ENCODE data around the gene KRTAP12-1.

The KRTAP12-1 gene

DNA sequence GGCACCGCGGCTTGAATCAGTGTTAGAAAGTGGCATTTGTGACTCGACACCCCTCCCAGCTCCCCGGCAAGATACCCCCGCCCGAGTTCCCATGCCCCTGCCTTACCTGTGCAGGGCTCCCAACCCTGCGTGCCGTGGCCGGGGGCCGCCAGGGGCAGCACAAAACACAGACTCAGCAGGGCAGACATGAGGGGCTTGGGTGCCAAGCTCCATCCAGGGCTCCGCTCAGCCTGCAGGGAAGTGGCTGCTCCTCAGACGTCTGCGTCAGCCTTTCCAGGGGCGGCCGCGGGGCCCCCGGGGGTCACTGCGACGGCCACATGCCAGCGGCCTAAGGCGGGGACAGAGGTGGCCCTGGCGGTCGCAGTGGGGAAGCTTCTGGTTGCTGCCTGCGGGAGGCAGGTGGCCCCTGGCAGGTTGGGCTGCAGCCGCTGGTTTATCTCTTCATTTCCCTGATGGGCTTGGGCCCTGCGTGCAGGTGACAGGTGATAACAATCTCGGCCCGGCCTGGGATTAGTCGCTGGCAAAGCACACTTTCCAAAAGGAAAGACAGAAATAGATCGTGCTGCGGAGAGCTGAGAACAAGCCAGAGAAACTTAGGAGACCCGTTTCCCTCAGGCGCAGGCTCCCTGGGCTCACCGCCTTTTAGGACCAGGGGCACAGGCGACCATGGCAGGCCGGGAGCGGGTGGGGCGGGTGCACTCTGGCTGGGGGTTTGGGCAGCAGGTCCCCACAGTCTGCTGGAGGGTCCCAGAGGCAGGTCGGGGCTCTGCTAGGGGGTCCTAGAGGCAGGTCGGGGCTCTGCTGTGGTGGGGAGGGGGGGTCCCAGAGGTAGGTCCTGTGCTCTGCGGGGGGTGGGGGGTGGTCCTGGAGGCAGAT, 29.6 kb upstream of the KRTAP12-1 start, which contains the start of gene TSPEAR:
TSPEAR (minus strand) TSS at position 246 of the 876 bp plus-strand sequence; CDS start at position 188, 58 bp downstream.
- H3K27me3 ChIP-seq (ENCODE audit: control insufficient read depth in 2 of 2, insufficient read depth in 2 of 2, low read length in 2 of 2), result peaks cover 39 to 66% of the 10 kb centered on the region in 2 donors

DNA sequence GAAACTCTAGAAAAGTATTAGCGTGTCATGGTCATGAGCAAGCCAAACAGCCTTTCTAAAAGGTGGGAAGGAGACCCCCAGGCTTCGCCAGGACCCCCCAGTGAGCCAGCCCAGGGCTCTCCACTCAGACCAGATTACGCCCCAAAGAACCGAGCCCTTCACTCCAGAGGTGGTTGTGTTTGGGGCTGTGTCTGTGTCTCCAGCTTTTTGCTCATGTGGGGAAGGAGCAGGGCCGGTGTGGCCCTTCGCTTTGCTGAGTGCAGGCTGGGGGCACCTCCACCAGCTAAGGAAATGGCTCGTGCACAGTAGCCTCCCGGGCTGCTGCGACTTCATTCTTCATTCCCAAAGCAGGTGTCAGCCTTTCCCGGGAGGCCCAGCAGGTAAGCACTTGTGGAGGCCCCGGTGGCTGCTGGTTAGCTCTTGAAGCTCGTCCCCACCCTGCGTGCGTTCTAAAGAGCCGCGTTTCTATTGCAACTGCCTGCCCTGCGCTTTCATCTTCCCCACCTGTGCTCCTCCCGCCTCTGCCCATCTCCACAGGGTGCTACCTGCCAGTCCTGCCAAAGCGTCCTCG, 28.9 kb upstream of the KRTAP12-1 start:
- Histone ChIP-seq H3K9ac (ENCODE audit: low read depth in 1 of 2, low read length in 2 of 2) (no peak overlapping the region), H3K27me3 (ENCODE audit: control insufficient read depth in 2 of 2, insufficient read depth in 2 of 2, low read length in 2 of 2) (peaks cover 39 to 72% of the 10 kb centered on the region in 2 donors)

More for the DNA sequence above, 29.6 kb upstream of the KRTAP12-1 start, which contains the start of gene TSPEAR:
- H3K4me3 ChIP-seq (ENCODE audit: low read length in 2 of 2), result no peak within 1 kb of the TSS
- H3K4me1 ChIP-seq (ENCODE audit: control insufficient read depth in 2 of 2, insufficient read depth in 2 of 2, low read length in 2 of 2), result no peaks in the 10 kb centered on the region
- no peak within 1 kb of the TSS for H3K27ac ChIP-seq (ENCODE audit: low read depth in 2 of 2, low read length in 2 of 2)
- H3K9me3 ChIP-seq (ENCODE audit: control insufficient read depth in 2 of 2, low read length in 2 of 2), result no peaks in the 10 kb centered on the region
- no peak within 1 kb of the TSS for H3K9ac ChIP-seq (ENCODE audit: low read depth in 1 of 2, low read length in 2 of 2)
- no peaks in the 10 kb centered on the region for H3K36me3 ChIP-seq (ENCODE audit: control insufficient read depth in 2 of 2, insufficient read depth in 2 of 2, low read length in 2 of 2)

DNA sequence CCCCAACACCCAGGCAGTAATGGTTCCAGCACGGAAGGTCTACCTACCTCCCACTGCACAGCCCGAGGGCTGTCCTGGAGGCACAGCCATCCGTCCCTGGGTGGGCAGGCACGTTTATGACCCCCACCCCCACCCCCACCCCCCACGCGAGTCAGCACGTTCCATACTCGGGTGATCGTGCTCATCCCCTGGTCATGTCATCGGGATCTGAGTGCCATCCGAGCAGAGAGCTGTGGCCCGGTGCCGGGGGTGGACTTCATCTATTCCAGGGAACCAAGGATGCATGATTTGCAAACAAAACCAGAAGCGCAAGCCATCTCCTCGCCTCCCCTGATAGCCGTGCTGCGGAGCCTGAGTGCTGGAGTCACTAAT, 28.3 kb upstream of the KRTAP12-1 start:
- no peak overlapping the region for H3K9ac ChIP-seq (ENCODE audit: low read depth in 1 of 2, low read length in 2 of 2)
- no peaks in the 10 kb centered on the region for H3K9me3 ChIP-seq (ENCODE audit: control insufficient read depth in 2 of 2, low read length in 2 of 2)
- H3K27ac ChIP-seq (ENCODE audit: low read depth in 2 of 2, low read length in 2 of 2), result no peak overlapping the region
- peaks cover 39 to 72% of the 10 kb centered on the region in 2 donors for H3K27me3 ChIP-seq (ENCODE audit: control insufficient read depth in 2 of 2, insufficient read depth in 2 of 2, low read length in 2 of 2)
- no peaks in the 10 kb centered on the region for H3K4me1 ChIP-seq (ENCODE audit: control insufficient read depth in 2 of 2, insufficient read depth in 2 of 2, low read length in 2 of 2)
- no peak overlapping the region for H3K4me3 ChIP-seq (ENCODE audit: low read length in 2 of 2)
- no peaks in the 10 kb centered on the region for H3K36me3 ChIP-seq (ENCODE audit: control insufficient read depth in 2 of 2, insufficient read depth in 2 of 2, low read length in 2 of 2)

More for the DNA sequence above, 28.9 kb upstream of the KRTAP12-1 start:
- H3K4me1 ChIP-seq (ENCODE audit: control insufficient read depth in 2 of 2, insufficient read depth in 2 of 2, low read length in 2 of 2), result no peaks in the 10 kb centered on the region
- H3K36me3 ChIP-seq (ENCODE audit: control insufficient read depth in 2 of 2, insufficient read depth in 2 of 2, low read length in 2 of 2), result no peaks in the 10 kb centered on the region
- H3K4me3 ChIP-seq (ENCODE audit: low read length in 2 of 2), result no peak overlapping the region
- H3K9me3 ChIP-seq (ENCODE audit: control insufficient read depth in 2 of 2, low read length in 2 of 2), result no peaks in the 10 kb centered on the region
- H3K27ac ChIP-seq (ENCODE audit: low read depth in 2 of 2, low read length in 2 of 2), result no peak overlapping the region

DNA sequence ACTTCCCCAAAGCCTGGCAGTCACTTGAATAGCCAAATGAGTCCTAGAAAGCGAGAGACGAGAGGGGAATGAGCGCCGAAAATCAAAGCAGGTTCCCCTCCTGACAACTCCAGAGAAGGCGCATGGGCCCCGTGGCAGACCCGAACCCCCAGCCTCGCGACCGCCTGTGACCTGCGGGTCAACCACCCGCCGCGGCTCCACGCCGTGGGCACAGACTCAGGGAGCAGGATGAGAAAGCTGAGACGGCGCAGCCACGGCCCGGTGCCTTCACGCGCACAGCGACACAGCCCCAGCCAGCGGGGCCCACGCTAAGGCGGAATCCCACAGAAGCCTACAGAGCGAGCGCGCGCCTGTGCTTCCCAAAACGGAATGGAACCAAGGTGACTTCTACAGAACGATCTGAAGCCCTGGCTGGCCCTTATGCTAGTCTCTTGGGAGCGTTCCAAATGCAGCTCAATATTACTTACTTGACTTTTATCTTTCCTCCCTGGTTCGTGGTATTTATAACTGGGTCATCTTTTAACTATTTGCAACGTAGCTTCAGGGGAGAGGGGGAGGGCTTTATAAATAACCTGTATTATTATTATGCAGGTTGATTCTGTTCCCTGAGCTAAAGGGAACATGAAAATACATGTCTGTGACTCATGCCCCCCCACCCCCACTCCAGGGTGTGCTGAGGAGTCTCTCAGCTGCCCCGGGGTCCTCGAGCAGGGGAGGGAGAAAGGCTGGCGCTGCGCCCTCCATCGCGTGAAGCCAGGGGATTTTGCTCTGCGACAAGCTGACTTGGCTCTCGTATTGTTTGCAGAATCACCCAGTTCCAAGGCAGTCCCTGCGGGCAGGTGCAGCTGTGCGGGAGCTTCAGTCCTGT, 27.7 kb upstream of the KRTAP12-1 start:
- Histone ChIP-seq H3K27ac (ENCODE audit: low read depth in 2 of 2, low read length in 2 of 2) (no peak overlapping the region), H3K9me3 (ENCODE audit: control insufficient read depth in 2 of 2, low read length in 2 of 2) (no peaks in the 10 kb centered on the region), H3K27me3 (ENCODE audit: control insufficient read depth in 2 of 2, insufficient read depth in 2 of 2, low read length in 2 of 2) (peaks cover 39 to 68% of the 10 kb centered on the region in 2 donors), H3K36me3 (ENCODE audit: control insufficient read depth in 2 of 2, insufficient read depth in 2 of 2, low read length in 2 of 2) (no peaks in the 10 kb centered on the region), H3K9ac (ENCODE audit: low read depth in 1 of 2, low read length in 2 of 2) (no peak overlapping the region), H3K4me3 (ENCODE audit: low read length in 2 of 2) (no peak overlapping the region), H3K4me1 (ENCODE audit: control insufficient read depth in 2 of 2, insufficient read depth in 2 of 2, low read length in 2 of 2) (no peaks in the 10 kb centered on the region)

DNA sequence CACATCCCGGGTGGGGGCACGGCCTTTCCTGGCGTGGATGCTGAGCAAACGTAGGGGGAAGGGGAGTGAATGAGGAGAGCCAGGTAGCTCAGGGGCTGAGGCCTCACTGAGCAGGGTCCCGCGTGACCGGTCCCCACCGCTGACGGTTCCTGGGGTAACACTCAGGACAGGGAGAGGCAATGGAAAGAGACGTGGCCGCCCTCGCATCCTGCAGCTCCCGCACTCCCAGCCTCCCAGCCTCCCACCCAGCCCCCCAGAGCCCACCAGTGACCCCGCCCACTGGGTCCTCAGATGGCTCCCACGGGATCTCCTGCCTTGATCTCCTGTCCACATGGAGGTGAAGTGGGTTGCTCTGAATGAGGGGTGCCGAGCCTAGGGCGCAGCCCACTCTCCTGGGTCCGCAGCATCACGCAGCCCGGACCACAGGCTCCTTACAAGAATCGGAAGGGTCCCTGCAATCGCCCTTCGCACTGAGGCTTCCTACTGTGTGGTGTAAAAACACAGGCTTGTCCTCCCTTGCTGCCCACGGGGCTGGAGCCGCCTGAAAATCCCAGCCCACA, 27.0 kb upstream of the KRTAP12-1 start:
- H3K27ac ChIP-seq (ENCODE audit: low read depth in 2 of 2, low read length in 2 of 2), result no peak overlapping the region
- H3K27me3 ChIP-seq (ENCODE audit: control insufficient read depth in 2 of 2, insufficient read depth in 2 of 2, low read length in 2 of 2), result peaks cover 35 to 66% of the 10 kb centered on the region in 2 donors
- no peaks in the 10 kb centered on the region for H3K4me1 ChIP-seq (ENCODE audit: control insufficient read depth in 2 of 2, insufficient read depth in 2 of 2, low read length in 2 of 2)
- no peaks in the 10 kb centered on the region for H3K9me3 ChIP-seq (ENCODE audit: control insufficient read depth in 2 of 2, low read length in 2 of 2)
- no peak overlapping the region for H3K9ac ChIP-seq (ENCODE audit: low read depth in 1 of 2, low read length in 2 of 2)
- no peaks in the 10 kb centered on the region for H3K36me3 ChIP-seq (ENCODE audit: control insufficient read depth in 2 of 2, insufficient read depth in 2 of 2, low read length in 2 of 2)
- H3K4me3 ChIP-seq (ENCODE audit: low read length in 2 of 2), result no peak overlapping the region

DNA sequence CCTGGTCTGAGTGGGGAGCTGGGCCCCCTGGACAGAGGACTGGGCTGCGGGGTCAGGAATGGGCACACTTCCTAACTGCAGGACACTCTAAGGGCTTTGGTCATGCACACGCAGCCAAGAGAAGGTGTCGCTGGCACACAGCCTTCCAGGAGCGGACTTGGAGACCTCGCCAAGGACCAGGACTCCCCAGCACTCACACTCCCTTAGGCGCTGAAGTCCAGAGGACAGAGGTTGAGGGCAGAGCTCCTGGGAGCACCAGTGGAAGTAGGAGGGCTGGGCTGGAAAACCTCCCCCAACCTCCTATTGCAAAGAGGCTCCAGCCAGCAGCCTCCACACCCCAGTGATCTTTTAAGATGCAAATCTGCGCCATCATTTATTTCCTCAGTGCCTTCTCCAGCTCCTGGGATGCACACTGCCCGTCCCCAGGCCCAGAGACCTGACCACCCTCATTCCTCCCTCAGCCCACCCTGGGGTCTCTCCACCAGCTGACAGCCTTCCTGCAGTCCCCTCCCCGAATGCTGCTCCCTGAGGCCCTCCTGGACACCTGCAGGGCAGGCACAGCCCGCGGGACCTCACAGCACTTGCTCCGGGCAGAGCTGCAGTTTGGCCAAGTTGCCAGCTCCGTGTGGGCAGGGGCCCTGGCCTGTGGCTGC, 26.4 kb upstream of the KRTAP12-1 start:
- Histone ChIP-seq H3K9me3 (ENCODE audit: control insufficient read depth in 2 of 2, low read length in 2 of 2) (no peaks in the 10 kb centered on the region), H3K4me3 (ENCODE audit: low read length in 2 of 2) (no peak overlapping the region), H3K27me3 (ENCODE audit: control insufficient read depth in 2 of 2, insufficient read depth in 2 of 2, low read length in 2 of 2) (peaks cover 31 to 66% of the 10 kb centered on the region in 2 donors), H3K9ac (ENCODE audit: low read depth in 1 of 2, low read length in 2 of 2) (no peak overlapping the region), H3K4me1 (ENCODE audit: control insufficient read depth in 2 of 2, insufficient read depth in 2 of 2, low read length in 2 of 2) (no peaks in the 10 kb centered on the region), H3K36me3 (ENCODE audit: control insufficient read depth in 2 of 2, insufficient read depth in 2 of 2, low read length in 2 of 2) (no peaks in the 10 kb centered on the region), H3K27ac (ENCODE audit: low read depth in 2 of 2, low read length in 2 of 2) (no peak overlapping the region)

DNA sequence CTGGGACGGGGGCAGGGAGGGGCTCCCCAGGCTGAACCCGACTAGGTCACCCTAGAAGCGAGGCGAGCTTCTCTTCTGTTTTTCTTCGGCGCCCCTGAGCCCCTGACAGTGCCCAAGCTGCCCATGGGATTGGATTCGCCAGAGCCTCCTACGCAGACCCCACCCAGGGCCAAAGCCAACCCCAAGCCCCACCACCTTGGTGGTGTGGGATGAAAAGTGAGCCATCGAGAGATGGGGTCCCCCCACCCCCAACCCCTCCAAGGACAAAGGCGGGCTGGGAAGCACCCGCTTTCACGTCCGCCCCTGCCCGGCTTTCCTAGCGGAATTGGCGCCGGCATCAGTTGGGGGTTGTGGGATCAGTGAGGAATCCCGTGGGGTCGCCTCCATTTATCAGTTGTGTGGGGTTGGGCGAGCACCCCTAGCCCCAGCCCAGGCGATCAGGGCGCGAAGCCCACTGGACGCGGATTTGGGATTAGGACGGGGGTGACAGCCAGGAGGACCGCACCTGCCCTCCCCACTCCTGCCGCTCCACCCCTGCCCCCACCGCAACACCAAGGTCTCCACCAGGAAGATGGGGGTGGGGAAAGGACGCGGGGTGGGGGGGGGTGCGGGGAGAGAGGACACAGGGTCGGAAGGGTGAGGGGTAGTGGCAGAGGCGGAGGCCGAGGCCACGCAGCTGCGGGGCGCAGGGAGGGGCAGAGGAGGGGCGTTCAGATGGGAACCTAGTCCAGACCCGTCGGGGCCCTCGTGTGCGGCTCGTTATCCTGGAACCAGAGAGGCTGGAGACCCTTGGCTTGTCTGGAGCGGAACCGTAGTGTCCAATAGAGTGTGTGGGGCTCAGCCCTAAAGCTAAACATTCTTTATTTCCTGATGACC, 25.0 kb upstream of the KRTAP12-1 start:
- H3K9ac ChIP-seq (ENCODE audit: low read depth in 1 of 2, low read length in 2 of 2), result no peak overlapping the region
- H3K27me3 ChIP-seq (ENCODE audit: control insufficient read depth in 2 of 2, insufficient read depth in 2 of 2, low read length in 2 of 2), result peaks cover 30 to 68% of the 10 kb centered on the region in 2 donors
- no peaks in the 10 kb centered on the region for H3K4me1 ChIP-seq (ENCODE audit: control insufficient read depth in 2 of 2, insufficient read depth in 2 of 2, low read length in 2 of 2)
- H3K27ac ChIP-seq (ENCODE audit: low read depth in 2 of 2, low read length in 2 of 2), result no peak overlapping the region
- no peaks in the 10 kb centered on the region for H3K36me3 ChIP-seq (ENCODE audit: control insufficient read depth in 2 of 2, insufficient read depth in 2 of 2, low read length in 2 of 2)
- H3K4me3 ChIP-seq (ENCODE audit: low read length in 2 of 2), result no peak overlapping the region
- H3K9me3 ChIP-seq (ENCODE audit: control insufficient read depth in 2 of 2, low read length in 2 of 2), result no peaks in the 10 kb centered on the region

DNA sequence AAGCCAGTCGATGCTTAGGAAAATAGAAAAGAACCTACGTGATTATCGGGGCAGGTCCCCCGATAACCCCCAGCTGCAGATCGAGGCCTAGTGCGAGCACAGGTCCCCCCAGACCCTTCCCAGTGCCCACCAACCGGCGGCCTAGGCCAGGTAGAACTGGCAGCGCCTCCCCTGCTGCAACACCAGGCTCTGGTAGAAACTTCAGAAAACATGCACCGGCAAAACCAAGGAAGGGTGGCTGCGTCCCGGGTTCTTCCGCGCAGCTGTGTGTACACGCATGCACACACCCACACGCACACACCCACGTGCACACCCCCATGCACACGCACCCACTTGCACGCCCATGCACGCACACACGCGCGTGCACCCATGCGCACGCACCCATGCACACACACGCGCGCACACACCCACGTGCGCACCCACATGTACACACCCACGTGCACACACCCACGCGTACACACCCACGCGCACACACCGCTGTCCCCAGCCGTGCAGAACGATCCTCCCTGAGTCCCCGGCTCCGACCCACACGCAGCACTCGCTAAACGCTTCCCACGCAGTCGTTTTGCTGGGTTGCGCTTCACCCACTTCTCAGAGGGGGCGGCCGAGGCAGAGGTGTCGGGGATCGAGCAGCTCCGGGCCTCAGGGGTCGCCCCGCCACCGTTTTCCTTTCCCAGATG, 24.2 kb upstream of the KRTAP12-1 start:
- Histone ChIP-seq H3K27me3 (ENCODE audit: control insufficient read depth in 2 of 2, insufficient read depth in 2 of 2, low read length in 2 of 2) (peaks cover 27 to 64% of the 10 kb centered on the region in 2 donors), H3K9ac (ENCODE audit: low read depth in 1 of 2, low read length in 2 of 2) (no peak overlapping the region), H3K9me3 (ENCODE audit: control insufficient read depth in 2 of 2, low read length in 2 of 2) (no peaks in the 10 kb centered on the region), H3K36me3 (ENCODE audit: control insufficient read depth in 2 of 2, insufficient read depth in 2 of 2, low read length in 2 of 2) (no peaks in the 10 kb centered on the region), H3K27ac (ENCODE audit: low read depth in 2 of 2, low read length in 2 of 2) (no peak overlapping the region), H3K4me1 (ENCODE audit: control insufficient read depth in 2 of 2, insufficient read depth in 2 of 2, low read length in 2 of 2) (no peaks in the 10 kb centered on the region), H3K4me3 (ENCODE audit: low read length in 2 of 2) (no peak overlapping the region)

All from mucosa of rectum (tissue), 2 donors.